Measurements from ENCODE around the gene ABHD6.

DNA sequence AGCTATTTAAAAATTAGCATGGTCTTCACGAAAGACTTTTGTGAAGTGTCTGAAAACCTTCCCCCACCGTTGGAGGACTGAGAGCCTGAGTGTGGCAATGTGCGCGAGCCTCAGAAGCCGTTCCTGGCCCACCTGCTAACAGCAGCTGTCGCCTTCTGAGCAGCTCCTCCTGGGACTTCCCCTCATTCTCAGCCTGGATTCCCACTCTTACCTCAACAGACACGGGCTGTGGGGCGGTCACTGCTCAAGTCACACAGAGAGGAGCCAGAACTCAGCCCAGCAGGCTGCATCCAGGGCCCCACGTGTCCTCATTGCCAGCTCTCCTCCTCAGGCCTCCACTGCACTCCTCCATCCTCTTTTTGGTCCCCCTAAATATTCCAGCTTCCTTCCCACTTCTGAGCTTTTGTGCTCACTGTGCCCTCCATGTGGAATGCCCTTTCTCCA is 34.7 kb upstream of the ABHD6 start:
- TF ChIP-seq CTCF (IDR thresholded peaks at IDR 0.05; ENCODE audit: insufficient read depth, low read length): no peak
- TF ChIP-seq POLR2AphosphoS5 (IDR thresholded peaks at IDR 0.05; ENCODE audit: low read depth): no peak
- TF ChIP-seq, protein P1, sequence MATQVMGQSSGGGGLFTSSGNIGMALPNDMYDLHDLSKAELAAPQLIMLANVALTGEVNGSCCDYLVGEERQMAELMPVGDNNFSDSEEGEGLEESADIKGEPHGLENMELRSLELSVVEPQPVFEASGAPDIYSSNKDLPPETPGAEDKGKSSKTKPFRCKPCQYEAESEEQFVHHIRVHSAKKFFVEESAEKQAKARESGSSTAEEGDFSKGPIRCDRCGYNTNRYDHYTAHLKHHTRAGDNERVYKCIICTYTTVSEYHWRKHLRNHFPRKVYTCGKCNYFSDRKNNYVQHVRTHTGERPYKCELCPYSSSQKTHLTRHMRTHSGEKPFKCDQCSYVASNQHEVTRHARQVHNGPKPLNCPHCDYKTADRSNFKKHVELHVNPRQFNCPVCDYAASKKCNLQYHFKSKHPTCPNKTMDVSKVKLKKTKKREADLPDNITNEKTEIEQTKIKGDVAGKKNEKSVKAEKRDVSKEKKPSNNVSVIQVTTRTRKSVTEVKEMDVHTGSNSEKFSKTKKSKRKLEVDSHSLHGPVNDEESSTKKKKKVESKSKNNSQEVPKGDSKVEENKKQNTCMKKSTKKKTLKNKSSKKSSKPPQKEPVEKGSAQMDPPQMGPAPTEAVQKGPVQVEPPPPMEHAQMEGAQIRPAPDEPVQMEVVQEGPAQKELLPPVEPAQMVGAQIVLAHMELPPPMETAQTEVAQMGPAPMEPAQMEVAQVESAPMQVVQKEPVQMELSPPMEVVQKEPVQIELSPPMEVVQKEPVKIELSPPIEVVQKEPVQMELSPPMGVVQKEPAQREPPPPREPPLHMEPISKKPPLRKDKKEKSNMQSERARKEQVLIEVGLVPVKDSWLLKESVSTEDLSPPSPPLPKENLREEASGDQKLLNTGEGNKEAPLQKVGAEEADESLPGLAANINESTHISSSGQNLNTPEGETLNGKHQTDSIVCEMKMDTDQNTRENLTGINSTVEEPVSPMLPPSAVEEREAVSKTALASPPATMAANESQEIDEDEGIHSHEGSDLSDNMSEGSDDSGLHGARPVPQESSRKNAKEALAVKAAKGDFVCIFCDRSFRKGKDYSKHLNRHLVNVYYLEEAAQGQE (IDR thresholded peaks at IDR 0.05; ENCODE audit: insufficient replicate concordance, low read depth): no peak
- no peak for TF ChIP-seq SPI1 (IDR thresholded peaks at IDR 0.05; ENCODE audit: borderline replicate concordance, low read depth)
